IMR-90 (cell line): Measurements from ENCODE around the gene SAFB2. TPM values are rescaled to one million over a fixed set of nuclear protein-coding genes. Genes with fewer than 3 reads are reported as not detected.

Experiments
- ATAC-seq: fragments of 200-7000 bp; cut with Tn5 transposase; 2 replicates; pipeline ENCODE4 v1.9.1; 2020; ENCODE audit warnings: low read depth, mild to moderate bottlenecking, moderate library complexity
- BruUV-seq: library from RNA; stranded (reverse); fragments of 400-500 nt; replicated peaks from 2 replicates; lab custom pipeline; 2021; lab: Mats Ljungman, UMichigan
- CTCF ChIA-PET: fragments of 300-600 bp; formaldehyde crosslinking; extraction: SDS; loops from one replicate; lab custom pipeline; 2021; ENCODE audit warnings: antibody characterized with exemption; lab: Yijun Ruan, JAX
- POLR2A ChIA-PET: fragments of 300-600 bp; sonication (Branson Sonifier 250); formaldehyde crosslinking; loops from one replicate; lab custom pipeline; 2022; ENCODE audit warnings: antibody characterized with exemption; ENCODE audit not compliant: unreplicated experiment; lab: Charles Lee
- DNase-seq: peaks from one replicate; pipeline ENCODE4 v3.0.0; 2013
- H2AFZ ChIP-seq: replicated peaks from 2 replicates; pipeline ENCODE3; 2013; ENCODE audit warnings: low read length, mild to moderate bottlenecking; ENCODE audit not compliant: poor library complexity
- H2AK5ac ChIP-seq: 2 replicates; pipeline ENCODE4 v1.6.1; 2013; ENCODE audit warnings: low read depth, low read length, inconsistent platforms
- H2AK9ac ChIP-seq: replicated peaks from 2 replicates; pipeline ENCODE3; 2013; ENCODE audit warnings: mild to moderate bottlenecking, low read depth, low read length, moderate library complexity; ENCODE audit not compliant: poor library complexity
- H2BK120ac ChIP-seq: 2 replicates; pipeline ENCODE4 v1.6.1; 2013; ENCODE audit warnings: low read depth, low read length, inconsistent platforms
- H2BK15ac ChIP-seq: 3 replicates; pipeline ENCODE4 v1.6.1; 2013; ENCODE audit warnings: low read depth, low read length, inconsistent platforms
- H2BK20ac ChIP-seq: 2 replicates; pipeline ENCODE4 v1.6.1; 2013; ENCODE audit warnings: low read depth, mild to moderate bottlenecking, inconsistent platforms, low read length, moderate library complexity
- H2BK5ac ChIP-seq: 2 replicates; pipeline ENCODE4 v1.6.1; 2013; ENCODE audit warnings: mild to moderate bottlenecking, low read depth, low read length, inconsistent platforms; ENCODE audit not compliant: poor library complexity, severe bottlenecking
- H3K14ac ChIP-seq: replicated peaks from 2 replicates; pipeline ENCODE4 v1.6.1; 2013; ENCODE audit warnings: low read depth, low read length, inconsistent platforms
- H3K18ac ChIP-seq: 2 replicates; pipeline ENCODE4 v1.6.1; 2013; ENCODE audit warnings: low read depth, low read length, control low read depth
- H3K23ac ChIP-seq: 2 replicates; pipeline ENCODE4 v1.6.1; 2013; ENCODE audit warnings: low read depth, low read length, inconsistent platforms
- H3K27ac ChIP-seq: 2 replicates; pipeline ENCODE4 v1.5.1; 2013; ENCODE audit warnings: mild to moderate bottlenecking, control low read depth, low read length; ENCODE audit not compliant: insufficient read depth
- H3K27me3 ChIP-seq: 2 replicates; pipeline ENCODE4 v1.6.1; 2013; ENCODE audit warnings: low read length; ENCODE audit not compliant: control insufficient read depth, insufficient read depth
- H3K36me3 ChIP-seq: 2 replicates; pipeline ENCODE4 v1.6.1; 2013; ENCODE audit warnings: low read length, mixed read lengths; ENCODE audit not compliant: control insufficient read depth, insufficient read depth
- H3K4ac ChIP-seq: 2 replicates; pipeline ENCODE4 v1.6.1; 2013; ENCODE audit warnings: low read depth, low read length, inconsistent platforms
- H3K4me1 ChIP-seq: 2 replicates; pipeline ENCODE4 v1.6.1; 2013; ENCODE audit warnings: low read length, mixed read lengths; ENCODE audit not compliant: control insufficient read depth, insufficient read depth
- H3K4me2 ChIP-seq: 2 replicates; pipeline ENCODE4 v1.6.1; 2013; ENCODE audit warnings: low read depth, mild to moderate bottlenecking, control low read depth, low read length, moderate library complexity
- H3K4me3 ChIP-seq: 2 replicates; pipeline ENCODE4 v1.5.1; 2013; ENCODE audit warnings: low read depth, mild to moderate bottlenecking, control low read depth, low read length, moderate library complexity; ENCODE audit not compliant: insufficient read depth
- H3K56ac ChIP-seq: 2 replicates; pipeline ENCODE4 v1.6.1; 2013; ENCODE audit warnings: low read length, inconsistent platforms; ENCODE audit not compliant: insufficient read depth; ENCODE audit errors: extremely low read depth
- H3K79me1 ChIP-seq, 2 experiments: 2 replicates each; pipeline ENCODE4 v1.6.1; 2013; ENCODE audit warnings: low read length in 2 of 2, inconsistent platforms in 1 of 2, low read depth in 1 of 2
- H3K9ac ChIP-seq: 2 replicates; pipeline ENCODE4 v1.6.1; 2013; ENCODE audit warnings: low read depth, low read length, control low read depth
- H3K9me1 ChIP-seq: 2 replicates; pipeline ENCODE4 v1.6.1; 2013; ENCODE audit warnings: low read length, inconsistent platforms; ENCODE audit not compliant: insufficient read depth
- H3K9me3 ChIP-seq: 2 replicates; pipeline ENCODE4 v1.6.1; 2013; ENCODE audit warnings: low read length; ENCODE audit not compliant: control insufficient read depth, insufficient read depth
- H4K20me1 ChIP-seq: 2 replicates; pipeline ENCODE4 v1.6.1; 2013; ENCODE audit warnings: low read length, inconsistent platforms; ENCODE audit not compliant: insufficient read depth
- H4K5ac ChIP-seq: 2 replicates; pipeline ENCODE4 v1.6.1; 2013; ENCODE audit warnings: mild to moderate bottlenecking, low read depth, low read length, control low read depth
- H4K8ac ChIP-seq, 2 experiments: 2 replicates each; pipeline ENCODE4 v1.6.1; 2013; ENCODE audit warnings: low read depth in 2 of 2, low read length in 2 of 2, control low read depth in 1 of 2, inconsistent platforms in 1 of 2
- H4K91ac ChIP-seq: 2 replicates; pipeline ENCODE4 v1.6.1; 2013; ENCODE audit warnings: low read depth, low read length, inconsistent platforms; ENCODE audit not compliant: insufficient read depth
- FOS ChIP-seq: fragments of 150-350 bp; IDR thresholded peaks from 2 replicates; pipeline ENCODE4 v1.6.1; 2016; ENCODE audit warnings: low read depth, low read length
- MAFK ChIP-seq: IDR thresholded peaks from 2 replicates; pipeline ENCODE4 v1.6.1; 2012; ENCODE audit warnings: low read depth, low read length, improper control_type of control experiment
- RAD21 ChIP-seq: IDR thresholded peaks from 2 replicates; pipeline ENCODE4 v1.6.1; 2012; ENCODE audit warnings: low read length, improper control_type of control experiment
- RFX5 ChIP-seq: IDR thresholded peaks from 2 replicates; pipeline ENCODE4 v1.8.0; 2012; ENCODE audit warnings: low read depth, mild to moderate bottlenecking, low read length, moderate library complexity
- SMC3 ChIP-seq: fragments of 150-350 bp; IDR thresholded peaks from 2 replicates; pipeline ENCODE4 v1.6.1; 2016; ENCODE audit warnings: low read depth, mild to moderate bottlenecking, antibody characterized with exemption, low read length, moderate library complexity
- WGBS, 2 experiments: methylation state at CpG; one replicate each; pipeline versions ENCODE4 v1.1.5 to v1.1.7; 2013; ENCODE audit warnings: missing lambda C conversion rate in 2 of 2; ENCODE audit not compliant: insufficient read length in 1 of 2; ENCODE audit errors: extremely low coverage in 2 of 2; 5-methylcytosine and 5-hydroxymethylcytosine counted together
- dilution Hi-C: fragments of 300-500 bp; cut with HindIII; formaldehyde crosslinking; loops from one replicate; pipeline ENCODE4 v1.14.3; 2018; ENCODE audit warnings: low sequenced_read_pairs; ENCODE audit not compliant: unreplicated experiment
- in situ Hi-C: fragments of 300-500 bp; cut with MboI; formaldehyde crosslinking; loops from 3 replicates; pipeline ENCODE4 v1.14.3; 2019; ENCODE audit warnings: low sequenced_read_pairs, inconsistent platforms, mixed read lengths
- intact Hi-C: fragments of 100-400 bp; cut with micrococcal nuclease; formaldehyde crosslinking; loops from 2 replicates; pipeline ENCODE4 v1.10.0; 2022
- polyA plus RNA-seq, 3 experiments: library from polyadenylated mRNA; depleted of rRNA; stranded (reverse); fragments of >200 nt; gene quantifications; 2 replicates each; pipeline ENCODE4 v1.2.3, GENCODE V29; 2012; ENCODE audit warnings: low replicate concordance in 1 of 3
- total RNA-seq: library from RNA; depleted of rRNA; stranded (reverse); fragments of >200 nt; gene quantifications from 2 replicates; pipeline ENCODE4 v1.2.3, GENCODE V29; 2012
- TF ChIP-seq, protein P1 (sequence below): fragments of 150-350 bp; IDR thresholded peaks from 2 replicates; pipeline ENCODE4 v1.6.1; 2016; ENCODE audit warnings: low read depth, mild to moderate bottlenecking, low read length, moderate library complexity, borderline replicate concordance
- TF ChIP-seq, protein P2 (sequence below): conservative IDR thresholded peaks from 2 replicates; pipeline ENCODE4 v1.5.1; 2012; ENCODE audit warnings: mild to moderate bottlenecking, low read depth, low read length, improper control_type of control experiment

SAFB2 gene
- total and polyA plus RNA-seq, 2 of the 4 experiments (the other 2 are of a cell fraction) = 11.8 to 26.2 TPM

DNA sequence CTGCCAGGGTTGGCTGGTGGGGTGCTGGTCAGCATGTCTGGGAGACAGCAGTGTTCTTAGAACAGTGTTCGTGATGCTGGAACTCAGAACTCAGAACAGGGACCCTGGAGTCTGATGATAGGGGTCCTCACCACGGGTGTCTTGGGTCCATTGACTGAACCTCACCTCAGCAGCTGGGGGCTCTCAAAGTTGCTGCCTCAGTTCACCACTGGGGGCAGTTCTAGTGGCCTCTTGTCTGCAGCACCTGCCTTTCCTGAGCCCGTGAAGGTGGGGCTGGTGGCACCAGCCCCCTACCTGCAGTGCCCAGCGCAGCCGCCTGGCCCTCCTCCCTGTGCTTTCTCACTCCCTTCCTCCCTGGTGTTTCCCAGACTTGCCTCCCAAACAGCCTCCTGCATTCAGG is 28.8 kb upstream of the SAFB2 start:
- 86% methylated on average over 1 of the region's 5 CpGs; no CpG with 5 or more reads in 1 of the 2 experiments for WGBS, 2 experiments
- H3K4me2 ChIP-seq = no peak overlapping the region
- no peak overlapping the region for H2BK5ac ChIP-seq
- no peak overlapping the region for H3K9ac ChIP-seq
- no peak overlapping the region for H3K4me3 ChIP-seq
- H3K4me1 ChIP-seq = no peaks in the 10 kb centered on the region
- no peaks in the 10 kb centered on the region for H3K27me3 ChIP-seq
- peaks cover 12% of the 10 kb centered on the region for H4K20me1 ChIP-seq
- dilution Hi-C loops (no loop called here), intact Hi-C loops (no loop called here), in situ Hi-C loops (no loop called here)
- no peak overlapping the region for H2AK9ac ChIP-seq
- no peak overlapping the region for H3K14ac ChIP-seq
- H3K18ac ChIP-seq = no peak overlapping the region
- no peaks in the 10 kb centered on the region for H3K9me3 ChIP-seq
- no peak overlapping the region for H3K23ac ChIP-seq
- H2BK20ac ChIP-seq = no peak overlapping the region
- BruUV-seq = no TSS peak
- H3K36me3 ChIP-seq = peaks cover 69% of the 10 kb centered on the region
- H2AFZ ChIP-seq = no peak overlapping the region
- CTCF ChIA-PET = no interaction called here
- no peak overlapping the region for H2BK120ac ChIP-seq
- H3K9me1 ChIP-seq = peaks cover 10% of the 10 kb centered on the region; the same call in 1 of the 2 replicates
- no peak overlapping the region for H3K56ac ChIP-seq
- H4K91ac ChIP-seq = no peak overlapping the region
- no peak overlapping the region for H3K27ac ChIP-seq
- H4K8ac ChIP-seq = no peak overlapping the region
- TF ChIP-seq SMC3 (no peak), RAD21 (no peak), FOS (no peak), MAFK (no peak), RFX5 (no peak)
- TF ChIP-seq, protein P1, sequence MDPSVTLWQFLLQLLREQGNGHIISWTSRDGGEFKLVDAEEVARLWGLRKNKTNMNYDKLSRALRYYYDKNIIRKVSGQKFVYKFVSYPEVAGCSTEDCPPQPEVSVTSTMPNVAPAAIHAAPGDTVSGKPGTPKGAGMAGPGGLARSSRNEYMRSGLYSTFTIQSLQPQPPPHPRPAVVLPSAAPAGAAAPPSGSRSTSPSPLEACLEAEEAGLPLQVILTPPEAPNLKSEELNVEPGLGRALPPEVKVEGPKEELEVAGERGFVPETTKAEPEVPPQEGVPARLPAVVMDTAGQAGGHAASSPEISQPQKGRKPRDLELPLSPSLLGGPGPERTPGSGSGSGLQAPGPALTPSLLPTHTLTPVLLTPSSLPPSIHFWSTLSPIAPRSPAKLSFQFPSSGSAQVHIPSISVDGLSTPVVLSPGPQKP = no peak
- TF ChIP-seq, protein P2, sequence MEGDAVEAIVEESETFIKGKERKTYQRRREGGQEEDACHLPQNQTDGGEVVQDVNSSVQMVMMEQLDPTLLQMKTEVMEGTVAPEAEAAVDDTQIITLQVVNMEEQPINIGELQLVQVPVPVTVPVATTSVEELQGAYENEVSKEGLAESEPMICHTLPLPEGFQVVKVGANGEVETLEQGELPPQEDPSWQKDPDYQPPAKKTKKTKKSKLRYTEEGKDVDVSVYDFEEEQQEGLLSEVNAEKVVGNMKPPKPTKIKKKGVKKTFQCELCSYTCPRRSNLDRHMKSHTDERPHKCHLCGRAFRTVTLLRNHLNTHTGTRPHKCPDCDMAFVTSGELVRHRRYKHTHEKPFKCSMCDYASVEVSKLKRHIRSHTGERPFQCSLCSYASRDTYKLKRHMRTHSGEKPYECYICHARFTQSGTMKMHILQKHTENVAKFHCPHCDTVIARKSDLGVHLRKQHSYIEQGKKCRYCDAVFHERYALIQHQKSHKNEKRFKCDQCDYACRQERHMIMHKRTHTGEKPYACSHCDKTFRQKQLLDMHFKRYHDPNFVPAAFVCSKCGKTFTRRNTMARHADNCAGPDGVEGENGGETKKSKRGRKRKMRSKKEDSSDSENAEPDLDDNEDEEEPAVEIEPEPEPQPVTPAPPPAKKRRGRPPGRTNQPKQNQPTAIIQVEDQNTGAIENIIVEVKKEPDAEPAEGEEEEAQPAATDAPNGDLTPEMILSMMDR = no peak
- H3K79me1 ChIP-seq = peaks cover 34 to 54% of the 10 kb centered on the region in 2 experiments
- H3K4ac ChIP-seq = no peak overlapping the region
- DNase-seq (no peak), ATAC-seq (no peak)
- no peak overlapping the region for H2AK5ac ChIP-seq
- no peak overlapping the region for H4K5ac ChIP-seq
- no peak overlapping the region for H2BK15ac ChIP-seq
- POLR2A ChIA-PET = no interaction called here
